Hepatic stellate cell (primary cell): Measurements from ENCODE around the gene RFX3.

Source experiments
- DNase-seq: peaks from one replicate; pipeline ENCODE4 v3.0.0; 2011; ENCODE audit warnings: low spot score

Gene RFX3

GRCh38 chr9:3271581-3271980, 254.2 kb downstream of the RFX3 start:
- DNase-seq = no peak

DNA sequence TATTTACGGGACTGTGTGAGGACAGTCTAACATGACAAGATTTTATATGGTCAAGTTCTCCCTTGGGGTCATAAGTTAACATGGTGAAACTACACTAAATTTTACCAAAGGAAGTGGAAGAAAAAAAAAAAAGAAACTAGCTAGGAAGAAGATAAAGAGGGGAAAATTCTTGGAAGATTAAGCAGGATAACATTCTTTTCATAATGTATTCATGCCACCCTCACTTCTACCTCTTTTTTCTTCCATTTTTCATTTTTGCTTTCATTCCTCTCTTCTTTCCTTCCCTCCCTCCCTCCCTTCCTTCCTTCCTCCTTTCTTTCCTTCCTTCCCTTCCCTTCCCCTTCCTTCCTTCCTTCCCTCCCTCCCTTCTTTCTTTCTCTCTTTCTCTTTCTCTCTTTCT, 254.6 kb downstream of the RFX3 start:
- no peak for DNase-seq

GRCh38 chr9:3268223-3268622, 257.6 kb downstream of the RFX3 start:
- no peak for DNase-seq

DNA sequence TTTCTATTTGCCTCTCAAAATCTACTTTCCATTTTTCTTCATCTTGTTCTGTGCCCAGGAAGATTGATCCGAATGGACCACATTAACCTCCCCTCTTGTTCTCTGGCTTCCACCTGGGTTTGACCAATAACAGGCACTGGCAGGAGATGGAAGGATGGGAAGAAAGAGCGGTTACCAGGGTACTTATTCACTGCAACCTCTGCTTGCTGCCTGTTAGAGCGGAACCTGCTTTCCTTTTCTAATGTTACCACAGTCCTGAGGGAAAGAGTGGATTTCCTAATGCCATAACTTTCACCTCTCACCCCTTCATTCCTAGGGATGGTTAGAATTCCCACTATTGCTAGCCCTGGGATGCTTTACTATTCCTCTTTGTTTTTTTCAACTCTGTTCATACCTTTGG, 262.1 kb downstream of the RFX3 start:
- DNase-seq = no peak

DNA sequence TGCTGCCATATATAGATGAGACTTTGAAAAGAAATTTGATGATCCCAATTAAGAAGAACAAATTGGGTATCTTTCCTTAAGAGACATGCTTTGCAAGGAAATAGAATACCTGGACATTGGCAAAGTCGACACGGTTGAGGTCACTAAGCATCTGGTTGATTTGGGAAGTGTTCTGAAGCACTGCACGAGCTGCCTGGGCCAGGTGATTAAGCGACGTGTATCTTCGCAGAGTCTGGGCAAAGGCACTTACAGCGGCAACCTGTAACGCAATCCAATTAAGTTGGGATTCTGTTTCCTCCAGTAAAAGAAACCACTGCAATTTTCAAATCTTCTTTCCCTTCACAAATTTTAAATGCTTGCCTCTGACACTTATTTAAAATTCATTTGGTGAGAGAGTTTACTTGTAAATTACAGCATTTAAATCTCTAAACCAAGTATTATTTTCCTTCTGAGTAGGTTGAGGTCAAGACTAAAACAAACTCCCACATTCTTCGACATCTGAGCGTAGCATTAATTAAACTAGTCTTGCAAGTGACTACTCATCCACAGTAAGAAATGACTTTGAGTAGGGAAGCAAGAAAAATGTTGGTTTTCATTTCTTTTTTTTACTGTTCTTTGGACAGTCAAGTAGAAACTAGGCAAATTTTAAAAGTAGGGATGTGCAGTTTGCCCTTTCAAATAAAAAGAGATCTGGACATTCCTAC, 262.8 kb downstream of the RFX3 start:
- no peak for DNase-seq

- DNase-seq = no peak
Measured at GRCh38 chr9:3261484-3261883, 264.3 kb downstream of the RFX3 start.

DNA sequence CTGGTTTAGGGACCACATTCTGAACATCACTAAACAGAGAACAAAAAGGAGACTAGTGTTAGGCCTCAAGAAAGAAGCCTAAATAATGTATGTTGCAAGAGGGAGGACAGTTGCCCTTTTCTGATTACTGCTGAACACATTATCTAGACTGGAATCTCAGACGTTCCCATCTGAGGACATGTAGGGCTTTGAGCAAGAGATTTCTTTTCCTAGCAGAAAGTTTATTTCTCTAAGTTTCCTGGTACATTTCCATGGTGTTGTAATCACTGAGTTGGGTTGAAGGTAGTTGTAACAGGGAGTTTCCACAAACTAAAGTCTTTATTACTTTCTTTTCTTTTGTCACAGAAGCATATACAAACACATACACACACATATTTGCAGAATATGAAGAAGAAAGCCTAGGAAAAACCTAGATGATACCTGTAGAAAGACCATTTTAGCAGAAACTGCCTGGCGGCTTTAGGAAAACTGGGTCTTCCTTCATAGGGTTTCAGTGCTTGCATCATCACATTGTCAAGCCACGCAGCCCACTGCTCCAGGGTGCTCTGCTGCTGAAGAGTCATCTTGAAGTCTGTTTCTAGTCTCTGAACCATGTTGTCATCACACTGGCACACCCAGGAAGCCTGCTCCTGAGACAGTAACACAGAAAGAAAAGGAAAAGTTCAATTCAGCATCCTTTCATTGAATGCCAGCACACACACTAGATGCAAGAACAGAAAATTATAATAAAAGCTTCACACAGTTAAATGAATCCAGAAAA, 269.1 kb downstream of the RFX3 start:
- no peak for DNase-seq

DNA sequence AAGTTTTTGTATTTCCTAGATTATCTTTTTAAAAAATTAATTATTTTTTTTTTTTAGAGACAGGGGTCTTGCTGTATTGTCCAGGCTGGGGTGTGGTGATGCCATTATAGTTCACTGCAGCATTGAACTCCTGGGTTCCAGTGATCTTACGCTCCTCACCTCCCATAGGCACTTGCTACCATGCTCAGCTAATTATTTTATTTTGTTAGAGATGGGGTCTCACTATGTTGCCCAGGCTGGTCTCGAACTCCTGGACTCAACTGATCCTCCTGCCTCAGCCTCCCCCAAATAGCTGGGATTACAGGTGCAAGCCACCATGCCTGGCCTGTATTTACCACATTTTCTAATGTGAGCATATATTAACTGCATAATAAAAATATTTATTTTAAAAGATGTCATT, 274.5 kb downstream of the RFX3 start:
- DNase-seq = no peak

DNA sequence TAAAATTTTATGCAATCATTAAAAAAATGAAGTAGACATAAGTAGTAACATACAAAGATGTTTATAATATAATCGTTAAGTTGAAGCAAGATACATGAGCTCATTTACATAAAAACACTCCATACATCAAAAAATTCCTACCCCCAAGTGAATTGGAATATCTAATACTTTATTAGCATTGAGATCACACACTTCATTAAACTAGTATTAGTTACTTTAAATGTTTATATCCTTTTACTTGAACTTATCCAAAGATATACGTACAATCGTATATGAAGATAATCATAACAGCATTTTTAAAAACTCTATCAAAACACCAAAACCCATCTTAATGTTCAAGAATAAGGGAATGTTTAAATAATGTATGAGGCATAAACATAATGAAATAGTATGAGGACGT, 275.1 kb downstream of the RFX3 start:
- DNase-seq = no peak

DNA sequence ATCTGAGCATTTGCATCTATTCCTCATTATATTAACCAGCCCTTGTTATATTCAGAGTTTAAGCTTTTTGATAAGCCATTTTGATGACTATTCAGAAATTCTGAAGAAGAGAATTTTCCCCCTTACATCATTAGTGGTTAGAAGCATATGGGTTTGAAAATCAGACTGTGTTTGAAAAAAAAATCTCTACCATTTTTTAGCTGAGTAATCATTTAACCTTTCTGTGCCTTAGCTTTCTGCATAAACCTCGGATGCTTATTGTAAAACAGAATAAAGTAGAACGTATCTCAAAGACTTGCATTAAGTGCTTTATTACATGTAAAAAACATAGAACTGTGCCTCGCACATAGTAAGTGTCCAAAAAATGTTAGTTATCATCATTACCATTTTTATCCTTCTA, 278.6 kb downstream of the RFX3 start:
- DNase-seq = no peak

DNA sequence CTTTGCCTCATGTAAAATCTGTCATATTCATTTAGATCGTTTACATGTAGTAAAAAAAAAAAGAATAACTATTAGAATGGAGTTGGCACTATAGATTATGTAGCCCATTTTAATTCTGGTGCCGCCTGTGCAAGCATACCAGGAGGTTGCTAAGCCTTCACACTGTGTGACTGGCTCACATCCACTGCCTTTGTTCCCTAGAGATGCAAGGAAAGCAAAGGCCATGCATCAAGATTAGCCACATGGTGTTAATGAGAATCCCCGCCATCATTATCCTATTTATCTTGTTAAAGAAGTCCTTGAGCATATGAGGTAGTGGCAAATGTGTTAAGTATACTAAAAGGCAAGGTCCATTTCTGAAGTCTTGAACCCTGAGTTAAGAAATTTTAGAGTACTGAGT, 279.6 kb downstream of the RFX3 start:
- no peak for DNase-seq

- DNase-seq = no peak
Measured at GRCh38 chr9:3244963-3245653, 280.7 kb downstream of the RFX3 start.

DNA sequence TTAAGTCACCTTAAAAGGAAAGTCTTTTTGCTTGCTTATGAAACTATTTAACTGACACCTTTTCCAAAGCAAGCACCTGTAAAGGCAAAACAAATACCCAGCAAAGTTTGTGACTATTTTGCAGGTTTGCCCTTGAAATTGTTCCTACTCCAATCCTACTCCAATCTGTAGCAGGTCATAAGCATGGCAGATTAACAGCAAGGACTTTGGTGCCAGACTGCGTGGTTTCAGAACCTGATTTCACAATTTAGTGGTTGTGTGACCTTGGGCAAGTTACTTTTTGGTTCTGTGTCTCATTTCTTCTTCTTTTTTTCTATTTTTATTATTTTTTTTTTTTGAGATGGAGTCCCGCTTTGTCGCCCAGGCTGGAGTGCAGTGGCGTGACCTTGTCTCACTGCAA, 282.1 kb downstream of the RFX3 start:
- no peak for DNase-seq

GRCh38 chr9:3241290-3241689, 284.5 kb downstream of the RFX3 start:
- no peak for DNase-seq

- peak; percentile 18 for DNase-seq
Measured at GRCh38 chr9:3240656-3241268, 285.0 kb downstream of the RFX3 start.

GRCh38 chr9:3239240-3239639, 286.6 kb downstream of the RFX3 start:
- DNase-seq = no peak

- no peak for DNase-seq
Measured at GRCh38 chr9:3238236-3238635, 287.6 kb downstream of the RFX3 start.

DNA sequence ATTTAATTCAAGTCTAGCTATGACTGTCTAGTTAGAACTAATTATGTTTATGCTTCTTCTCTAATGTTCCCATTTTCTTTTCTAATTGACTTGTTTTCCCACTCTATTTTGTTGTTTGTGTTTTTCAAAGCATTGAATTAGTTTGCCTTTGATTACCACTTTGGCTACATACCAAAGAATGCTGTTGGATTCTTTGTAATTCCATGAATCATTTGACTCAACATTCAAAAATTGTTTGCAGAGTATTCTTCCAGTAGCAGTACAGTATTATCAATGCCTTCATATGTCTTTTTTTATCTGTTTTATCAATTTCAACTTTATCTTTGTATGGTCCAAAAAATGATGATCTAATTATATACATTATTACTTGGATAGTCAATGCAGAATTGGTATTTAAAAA, 288.7 kb downstream of the RFX3 start:
- no peak for DNase-seq

GRCh38 chr9:3235497-3235896, 290.3 kb downstream of the RFX3 start:
- DNase-seq = no peak

- DNase-seq = no peak
Measured at GRCh38 chr9:3224931-3225330, 300.9 kb downstream of the RFX3 start.

GRCh38 chr9:3215658-3216057, 310.1 kb downstream of the RFX3 start:
- no peak for DNase-seq

DNA sequence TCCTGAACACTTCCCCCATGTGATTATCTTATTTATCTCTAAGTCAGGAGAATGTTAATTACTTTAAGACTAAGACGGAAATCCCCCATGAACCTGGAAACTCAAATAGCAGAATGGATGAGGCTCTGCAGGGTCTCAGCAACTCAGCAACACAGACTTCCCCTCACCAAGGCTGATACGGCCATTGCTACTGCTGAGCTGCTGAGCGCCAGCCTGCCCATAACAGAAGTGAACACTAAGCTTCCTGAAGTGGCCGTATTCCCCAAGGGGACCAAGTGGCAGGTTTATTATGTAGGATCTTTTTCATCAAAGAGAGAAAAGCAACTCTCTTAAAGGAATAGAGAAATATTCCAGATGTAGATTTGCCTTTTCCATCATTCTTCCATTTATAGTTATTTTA, 311.1 kb downstream of the RFX3 start:
- DNase-seq = no peak
